HCT116 (cell line): ENCODE results near the gene DDRGK1. TPM values are rescaled to one million over a fixed set of nuclear protein-coding genes. Genes with fewer than 3 reads are reported as not detected.

Experiments
- ATAC-seq: fragments of 200-7000 bp; cut with Tn5 transposase; 2 replicates; pipeline ENCODE4 v1.9.1; 2020; ENCODE audit warnings: mild to moderate bottlenecking, moderate library complexity
- BruUV-seq: library from RNA; stranded (reverse); fragments of 400-500 nt; replicated peaks from 2 replicates; lab custom pipeline; 2021; lab: Mats Ljungman, UMichigan
- CTCF ChIA-PET: fragments of 300-600 bp; sonication (Branson Sonifier 250); formaldehyde crosslinking; loops from one replicate; lab custom pipeline; 2021; ENCODE audit warnings: antibody characterized with exemption; lab: Charles Lee
- POLR2A ChIA-PET: fragments of 300-600, 350-600 bp; sonication (Branson Sonifier 250); formaldehyde crosslinking; loops from one replicate; lab custom pipeline; 2021; ENCODE audit warnings: antibody characterized with exemption; lab: Charles Lee
- RAD21 ChIA-PET, 2 experiments: fragments of 300-600 bp; sonication (Branson Sonifier 250); formaldehyde crosslinking; loops; one replicate each; lab custom pipeline; 2023; ENCODE audit warnings: low total read pairs in 2 of 2; ENCODE audit not compliant: uncharacterized antibody in 2 of 2, unreplicated experiment in 2 of 2, low non-redundant PET in 1 of 2; lab: Charles Lee
- DNase-seq: peaks from one replicate; pipeline ENCODE4 v3.0.0-alpha.2; 2010; ENCODE audit warnings: low read depth, low spot score
- H2AFZ ChIP-seq: fragments of 200-600 bp; shearing (Covaris generic), sonication (generic); 2 replicates; pipeline ENCODE4 v1.6.1; 2017; ENCODE audit warnings: low read depth, mixed run types, mixed read lengths, antibody characterized with exemption, low read length; ENCODE audit not compliant: poor library complexity, severe bottlenecking
- H3K27ac ChIP-seq: 2 replicates; pipeline ENCODE4 v1.5.1; 2012; ENCODE audit warnings: low read depth, low read length
- H3K27me3 ChIP-seq: fragments of 200-600 bp; sonication (generic); 2 replicates; pipeline ENCODE4 v1.6.1; 2016; ENCODE audit warnings: mixed run types, low read length, mixed read lengths; ENCODE audit not compliant: insufficient read depth
- H3K36me3 ChIP-seq, 2 experiments: fragments of 200-500 bp in 1 of 2; fragments of 200-600 bp in 1 of 2; sonication (Bioruptor generic) in 1 of 2; sonication (generic) in 1 of 2; 2 replicates each; pipeline versions ENCODE4 v1.5.1 to v1.6.1; 2014 to 2016; ENCODE audit warnings: low read length in 2 of 2, inconsistent platforms in 1 of 2, mixed read lengths in 1 of 2, mixed run types in 1 of 2; ENCODE audit not compliant: insufficient read depth in 2 of 2, control insufficient read depth in 1 of 2
- H3K4me1 ChIP-seq, 2 experiments: fragments of 200-600 bp in 1 of 2; sonication (generic) in 1 of 2; 2 replicates each; pipeline versions ENCODE4 v1.5.1 to v1.6.1; 2012 to 2017; ENCODE audit warnings: low read length in 2 of 2, inconsistent platforms in 1 of 2, mild to moderate bottlenecking in 1 of 2, mixed read lengths in 1 of 2, mixed run types in 1 of 2, moderate library complexity in 1 of 2; ENCODE audit not compliant: insufficient read depth in 2 of 2, control insufficient read depth in 1 of 2
- H3K4me2 ChIP-seq: fragments of 200-600 bp; sonication (generic); 2 replicates; pipeline ENCODE4 v1.6.1; 2017; ENCODE audit warnings: mixed run types, low read length, mixed read lengths
- H3K4me3 ChIP-seq, 2 experiments: fragments of 200-600 bp in 1 of 2; sonication (generic) in 1 of 2; replicated peaks in 1 of 2; 2 replicates each; pipeline ENCODE4 v1.5.1; 2011 to 2016; ENCODE audit warnings: low read length in 2 of 2, control low read depth in 1 of 2, low read depth in 1 of 2, mild to moderate bottlenecking in 1 of 2, mixed read lengths in 1 of 2, mixed run types in 1 of 2
- H3K79me2 ChIP-seq: fragments of 200-600 bp; sonication (generic); 2 replicates; pipeline ENCODE4 v1.6.1; 2017; ENCODE audit warnings: mild to moderate bottlenecking, mixed run types, low read length, moderate library complexity, mixed read lengths; ENCODE audit not compliant: insufficient read depth
- H3K9ac ChIP-seq: fragments of 200-600 bp; sonication (generic); 2 replicates; pipeline ENCODE4 v1.6.1; 2016; ENCODE audit warnings: low read length, mixed read lengths
- H3K9me2 ChIP-seq: fragments of 200-600 bp; sonication (generic), shearing (Covaris generic); 2 replicates; pipeline ENCODE4 v1.6.1; 2017; ENCODE audit warnings: mixed run types, mild to moderate bottlenecking, moderate library complexity; ENCODE audit not compliant: insufficient read depth
- H3K9me3 ChIP-seq, 2 experiments: fragments of 200-500 bp in 1 of 2; fragments of 200-600 bp in 1 of 2; sonication (Bioruptor generic) in 1 of 2; sonication (generic) in 1 of 2; 2 replicates each; pipeline ENCODE4 v1.6.1; 2014 to 2017; ENCODE audit warnings: low read length in 2 of 2, mixed read lengths in 2 of 2, inconsistent platforms in 1 of 2, low read depth in 1 of 2, mild to moderate bottlenecking in 1 of 2, mixed run types in 1 of 2, moderate library complexity in 1 of 2; ENCODE audit not compliant: control insufficient read depth in 1 of 2, insufficient read depth in 1 of 2
- H4K20me1 ChIP-seq: fragments of 200-600 bp; sonication (generic), shearing (Covaris generic); 2 replicates; pipeline ENCODE4 v1.6.1; 2017; ENCODE audit warnings: mixed run types, mild to moderate bottlenecking, moderate library complexity; ENCODE audit not compliant: insufficient read depth
- CEBPB ChIP-seq: IDR thresholded peaks from 2 replicates; pipeline ENCODE4 v1.6.1; 2012; ENCODE audit warnings: low read depth
- EGR1 ChIP-seq: IDR thresholded peaks from 2 replicates; pipeline ENCODE4 v1.6.1; 2012; ENCODE audit warnings: low read depth
- JUND ChIP-seq: IDR thresholded peaks from 2 replicates; pipeline ENCODE4 v1.6.1; 2012
- POLR2AphosphoS5 ChIP-seq: IDR thresholded peaks from 2 replicates; pipeline ENCODE4 v1.6.1; 2011; ENCODE audit warnings: mild to moderate bottlenecking, low read depth, low read length, moderate library complexity
- RAD21 ChIP-seq: IDR thresholded peaks from 2 replicates; pipeline ENCODE4 v1.6.1; 2012; ENCODE audit warnings: low read depth, mild to moderate bottlenecking
- SP1 ChIP-seq: IDR thresholded peaks from 2 replicates; pipeline ENCODE4 v1.6.1; 2012; ENCODE audit warnings: low read depth
- intact Hi-C: fragments of 100-400 bp; cut with micrococcal nuclease; formaldehyde crosslinking; loops from 2 replicates; pipeline ENCODE4 v1.10.0; 2022
- total RNA-seq: library from RNA; stranded (reverse); gene quantifications from one replicate; pipeline ENCODE4 v1.2.1, GENCODE V29; 2021; ENCODE audit not compliant: unreplicated experiment

DDRGK1 gene
- total RNA-seq, 1 experiment from 2014 or later = 45.8 TPM

DNA sequence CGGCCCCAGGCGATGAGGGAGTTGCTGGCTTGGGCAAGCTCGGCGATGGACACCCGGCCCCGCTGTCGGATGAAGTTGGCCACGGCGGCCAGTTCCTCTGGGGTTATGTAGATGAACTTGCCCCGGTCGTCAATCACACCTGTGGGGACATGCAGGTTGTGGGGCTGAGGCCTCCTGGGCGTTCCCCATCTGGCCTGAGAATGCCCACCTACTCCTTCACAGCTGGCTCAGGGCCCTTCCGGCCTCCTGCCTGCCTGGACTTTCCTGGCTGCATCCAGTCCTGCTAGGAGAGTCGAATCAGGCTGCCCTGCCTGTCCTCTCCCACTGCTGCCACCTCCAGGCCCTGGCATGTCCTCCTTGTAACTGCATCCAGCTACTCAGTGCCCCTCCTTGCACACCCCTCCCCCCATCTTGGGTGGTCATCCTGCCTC lies 13.8 kb downstream of the DDRGK1 start:
- Histone ChIP-seq H3K4me1 (no peaks in the 10 kb centered on the region), H3K4me3 (no peak overlapping the region), H3K36me3 (peaks cover 23 to 30% of the 10 kb centered on the region in 2 experiments; a peak in 3 of 4 replicates), H4K20me1 (no peaks in the 10 kb centered on the region), H3K27ac (no peak overlapping the region), H2AFZ (no peak overlapping the region), H3K9me2 (no peaks in the 10 kb centered on the region), H3K4me2 (no peak overlapping the region), H3K79me2 (no peaks in the 10 kb centered on the region), H3K27me3 (no peaks in the 10 kb centered on the region), H3K9me3 (no peaks in the 10 kb centered on the region), H3K9ac (no peak overlapping the region)
- CTCF ChIA-PET = no interaction called here
- intact Hi-C loops = no loop called here
- RAD21 ChIA-PET = no interaction called here
- no TSS peak for BruUV-seq
- POLR2A ChIA-PET = no interaction called here
- DNase-seq (no peak), ATAC-seq (no peak)
- no peak for TF ChIP-seq POLR2AphosphoS5
- no peak for TF ChIP-seq CEBPB
- no peak for TF ChIP-seq SP1

- H3K27me3 ChIP-seq = no peaks in the 10 kb centered on the region
- DNase-seq = no peak
- H4K20me1 ChIP-seq = no peaks in the 10 kb centered on the region
- no peak for TF ChIP-seq RAD21
- no peak for TF ChIP-seq EGR1
- TF ChIP-seq JUND = no peak
- H3K36me3 ChIP-seq = peaks cover 14 to 21% of the 10 kb centered on the region in 2 experiments; a peak in 3 of 4 replicates
- H3K27ac ChIP-seq = no peak overlapping the region
- H3K9ac ChIP-seq = no peak overlapping the region
- H3K4me2 ChIP-seq = no peak overlapping the region
- BruUV-seq = no TSS peak
- H2AFZ ChIP-seq = no peak overlapping the region
- no peak overlapping the region for H3K4me3 ChIP-seq
- CTCF ChIA-PET = no interaction called here
- no peaks in the 10 kb centered on the region for H3K9me2 ChIP-seq
- RAD21 ChIA-PET = interaction anchor here in 1 of 2 experiments (0.7 kb wide), 1 partner anchor 61 kb away, joined by 3 read pairs; no protein-coding TSS in a partner anchor
- no peaks in the 10 kb centered on the region for H3K79me2 ChIP-seq
- H3K9me3 ChIP-seq = no peaks in the 10 kb centered on the region
- POLR2A ChIA-PET = no interaction called here
- no peaks in the 10 kb centered on the region for H3K4me1 ChIP-seq
- no peak for ATAC-seq
- intact Hi-C loops = no loop called here
These were observed 14.8 kb downstream of the DDRGK1 start for GRCh38 chr20:3189561-3190131.
